Astrocyte of the cerebellum (primary cell): Measurements from ENCODE around the gene FANCC.

Experiments used
- DNase-seq: peaks from one replicate; pipeline ENCODE4 v3.0.0-alpha.2; 2011; ENCODE audit warnings: low read depth
- H3K4me3 ChIP-seq: 2 replicates; pipeline ENCODE4 v1.5.1; 2011; ENCODE audit warnings: mild to moderate bottlenecking, low read depth, low read length, moderate library complexity
- in situ Hi-C: cut with HindIII; loops from 2 replicates; pipeline ENCODE4 v1.10.0; 2017; ENCODE audit warnings: low sequenced_read_pairs
- TF ChIP-seq, protein P1 (sequence below): IDR thresholded peaks from 2 replicates; pipeline ENCODE4 v1.5.1; 2012; ENCODE audit warnings: low read length, low read depth, moderate library complexity, mild to moderate bottlenecking; ENCODE audit errors: missing control alignments

FANCC gene

GRCh38 chr9:95104581-95104960, 212.9 kb downstream of the FANCC start:
- in situ Hi-C loops: no loop called here
- no peak for DNase-seq
- H3K4me3 ChIP-seq: no peak overlapping the region
- TF ChIP-seq, protein P1, sequence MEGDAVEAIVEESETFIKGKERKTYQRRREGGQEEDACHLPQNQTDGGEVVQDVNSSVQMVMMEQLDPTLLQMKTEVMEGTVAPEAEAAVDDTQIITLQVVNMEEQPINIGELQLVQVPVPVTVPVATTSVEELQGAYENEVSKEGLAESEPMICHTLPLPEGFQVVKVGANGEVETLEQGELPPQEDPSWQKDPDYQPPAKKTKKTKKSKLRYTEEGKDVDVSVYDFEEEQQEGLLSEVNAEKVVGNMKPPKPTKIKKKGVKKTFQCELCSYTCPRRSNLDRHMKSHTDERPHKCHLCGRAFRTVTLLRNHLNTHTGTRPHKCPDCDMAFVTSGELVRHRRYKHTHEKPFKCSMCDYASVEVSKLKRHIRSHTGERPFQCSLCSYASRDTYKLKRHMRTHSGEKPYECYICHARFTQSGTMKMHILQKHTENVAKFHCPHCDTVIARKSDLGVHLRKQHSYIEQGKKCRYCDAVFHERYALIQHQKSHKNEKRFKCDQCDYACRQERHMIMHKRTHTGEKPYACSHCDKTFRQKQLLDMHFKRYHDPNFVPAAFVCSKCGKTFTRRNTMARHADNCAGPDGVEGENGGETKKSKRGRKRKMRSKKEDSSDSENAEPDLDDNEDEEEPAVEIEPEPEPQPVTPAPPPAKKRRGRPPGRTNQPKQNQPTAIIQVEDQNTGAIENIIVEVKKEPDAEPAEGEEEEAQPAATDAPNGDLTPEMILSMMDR: no peak

DNA sequence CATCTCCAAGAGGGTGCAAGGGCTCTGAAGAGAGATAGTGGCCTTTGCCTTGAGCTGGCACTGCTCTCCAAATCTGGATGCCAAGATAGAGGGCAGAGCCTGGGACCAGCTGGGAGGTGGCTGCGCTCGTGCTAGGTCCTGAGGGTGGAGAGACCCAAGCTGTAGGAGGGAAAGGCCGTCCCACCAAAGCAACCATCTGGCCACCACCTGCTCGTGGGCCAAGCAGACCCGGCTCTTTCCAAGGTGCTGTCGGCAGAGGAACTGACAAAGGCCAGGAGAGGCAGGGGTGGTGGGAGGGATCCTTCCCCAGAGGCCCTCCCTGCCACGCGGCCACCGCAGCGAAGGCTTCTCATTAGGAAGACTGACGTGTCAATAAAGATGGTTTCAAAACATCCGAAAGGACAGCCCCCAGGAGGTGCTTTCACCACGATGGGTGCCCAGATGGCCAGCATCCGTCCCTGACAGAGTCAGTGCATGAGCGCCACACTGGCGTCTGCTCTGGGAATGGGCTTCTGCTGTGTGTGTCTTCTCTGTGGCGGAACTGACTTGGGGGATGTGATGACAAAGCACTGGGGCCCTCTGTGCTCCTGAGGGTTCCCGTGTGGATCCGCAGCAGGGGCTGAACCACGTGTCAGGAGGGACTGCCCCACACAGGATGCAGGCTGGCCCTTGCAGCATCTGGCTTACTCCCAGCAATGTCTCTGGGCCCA, 213.5 kb downstream of the FANCC start:
- DNase-seq: no peak
- in situ Hi-C loops: no loop called here
- TF ChIP-seq, protein P1: no peak
- H3K4me3 ChIP-seq: no peak overlapping the region

GRCh38 chr9:95103281-95103771, 214.2 kb downstream of the FANCC start:
- in situ Hi-C loops: no loop called here

DNA sequence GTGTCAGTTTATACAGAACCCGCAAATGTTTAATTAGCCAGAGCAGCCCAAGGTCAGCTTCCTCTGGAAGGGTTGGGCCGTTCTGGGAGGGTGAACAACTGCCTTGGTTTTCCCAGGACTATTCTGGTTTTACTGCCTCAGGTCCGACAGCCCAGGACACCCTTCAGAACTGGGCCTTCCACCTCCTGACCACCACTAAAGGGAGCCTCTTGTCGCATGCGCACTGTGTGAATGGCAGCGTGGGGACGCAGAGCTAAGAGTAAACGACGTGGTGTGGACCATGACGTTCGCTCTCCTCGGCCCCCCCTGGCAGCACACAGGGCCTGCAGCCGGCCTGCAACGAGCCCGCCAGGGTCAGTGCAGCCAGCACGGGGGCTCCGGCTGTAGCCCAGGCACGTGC, 214.9 kb downstream of the FANCC start:
- in situ Hi-C loops: no loop called here
- TF ChIP-seq, protein P1: no peak
- DNase-seq: no peak

More at GRCh38 chr9:95103281-95103771, 214.2 kb downstream of the FANCC start:
- DNase-seq: no peak
- TF ChIP-seq, protein P1: peak; percentile 27
- H3K4me3 ChIP-seq: no peak overlapping the region

DNA sequence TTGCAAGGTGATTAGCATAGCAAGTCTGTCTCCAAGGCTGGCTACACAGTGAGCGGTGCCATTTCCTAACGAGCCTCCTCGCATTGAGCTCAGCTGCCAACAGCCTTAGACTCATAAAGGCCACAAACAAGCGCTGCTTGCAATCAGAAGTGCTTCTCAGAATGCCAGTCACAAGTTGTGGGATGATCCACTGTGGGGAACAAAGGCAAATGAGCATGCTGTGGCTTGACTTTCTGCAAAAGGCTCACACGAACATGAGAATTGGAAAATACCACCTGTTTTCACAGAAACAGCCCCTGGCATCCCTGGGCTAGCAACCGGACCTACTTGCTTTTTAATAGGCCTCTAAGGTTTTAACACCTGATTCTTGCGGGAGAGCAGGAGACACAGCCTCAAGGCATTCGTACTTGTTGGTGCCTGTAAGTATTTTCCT, 215.5 kb downstream of the FANCC start:
- TF ChIP-seq, protein P1: no peak
- H3K4me3 ChIP-seq: no peak overlapping the region
- no peak for DNase-seq
- in situ Hi-C loops: no loop called here

More for the DNA sequence above, 214.9 kb downstream of the FANCC start:
- no peak overlapping the region for H3K4me3 ChIP-seq

GRCh38 chr9:95101326-95101725, 216.2 kb downstream of the FANCC start:
- in situ Hi-C loops: no loop called here
- TF ChIP-seq, protein P1: no peak
- no peak overlapping the region for H3K4me3 ChIP-seq
- no peak for DNase-seq
